ENCODE measurements around the gene GABBR2.

DNA sequence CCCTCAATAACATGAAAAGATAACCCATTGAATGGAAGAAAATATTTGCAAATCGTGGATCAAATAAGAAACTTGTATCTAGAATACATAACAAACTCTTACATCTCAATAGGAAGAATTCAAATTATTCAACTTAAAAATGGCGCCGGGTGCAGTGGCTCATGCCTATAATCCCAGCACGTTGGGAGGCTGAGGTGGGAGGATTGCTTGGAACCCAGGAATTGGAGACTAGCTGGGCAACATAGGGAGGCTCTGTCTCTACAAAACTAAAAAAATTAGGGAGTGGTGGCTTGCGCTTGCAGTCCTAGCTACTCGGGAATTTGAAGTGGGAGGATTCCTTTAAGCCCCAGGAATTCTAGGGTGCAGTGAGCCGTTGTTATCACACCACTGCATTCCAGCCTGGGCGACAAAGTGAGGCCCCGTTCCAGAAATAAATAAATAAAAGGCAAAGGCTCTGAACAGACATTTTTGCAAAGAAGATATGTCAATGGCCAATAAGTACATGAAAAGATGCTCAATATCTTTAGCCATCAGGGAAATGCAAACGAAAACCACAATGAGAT is 431.7 kb downstream of the GABBR2 start:
- TF ChIP-seq, protein P1, sequence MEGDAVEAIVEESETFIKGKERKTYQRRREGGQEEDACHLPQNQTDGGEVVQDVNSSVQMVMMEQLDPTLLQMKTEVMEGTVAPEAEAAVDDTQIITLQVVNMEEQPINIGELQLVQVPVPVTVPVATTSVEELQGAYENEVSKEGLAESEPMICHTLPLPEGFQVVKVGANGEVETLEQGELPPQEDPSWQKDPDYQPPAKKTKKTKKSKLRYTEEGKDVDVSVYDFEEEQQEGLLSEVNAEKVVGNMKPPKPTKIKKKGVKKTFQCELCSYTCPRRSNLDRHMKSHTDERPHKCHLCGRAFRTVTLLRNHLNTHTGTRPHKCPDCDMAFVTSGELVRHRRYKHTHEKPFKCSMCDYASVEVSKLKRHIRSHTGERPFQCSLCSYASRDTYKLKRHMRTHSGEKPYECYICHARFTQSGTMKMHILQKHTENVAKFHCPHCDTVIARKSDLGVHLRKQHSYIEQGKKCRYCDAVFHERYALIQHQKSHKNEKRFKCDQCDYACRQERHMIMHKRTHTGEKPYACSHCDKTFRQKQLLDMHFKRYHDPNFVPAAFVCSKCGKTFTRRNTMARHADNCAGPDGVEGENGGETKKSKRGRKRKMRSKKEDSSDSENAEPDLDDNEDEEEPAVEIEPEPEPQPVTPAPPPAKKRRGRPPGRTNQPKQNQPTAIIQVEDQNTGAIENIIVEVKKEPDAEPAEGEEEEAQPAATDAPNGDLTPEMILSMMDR (IDR thresholded peaks at IDR 0.05) = no peak
- TF ChIP-seq POLR2A (IDR thresholded peaks at IDR 0.05; ENCODE audit: low read depth) = no peak
